GM18526 (cell line): ENCODE measurements around the gene IZUMO1.

Experiments
- POLR2A ChIP-seq: IDR thresholded peaks from 3 replicates; pipeline ENCODE4 v1.6.1; 2011; ENCODE audit not compliant: insufficient read length; ENCODE audit errors: extremely low read depth

The IZUMO1 gene

DNA sequence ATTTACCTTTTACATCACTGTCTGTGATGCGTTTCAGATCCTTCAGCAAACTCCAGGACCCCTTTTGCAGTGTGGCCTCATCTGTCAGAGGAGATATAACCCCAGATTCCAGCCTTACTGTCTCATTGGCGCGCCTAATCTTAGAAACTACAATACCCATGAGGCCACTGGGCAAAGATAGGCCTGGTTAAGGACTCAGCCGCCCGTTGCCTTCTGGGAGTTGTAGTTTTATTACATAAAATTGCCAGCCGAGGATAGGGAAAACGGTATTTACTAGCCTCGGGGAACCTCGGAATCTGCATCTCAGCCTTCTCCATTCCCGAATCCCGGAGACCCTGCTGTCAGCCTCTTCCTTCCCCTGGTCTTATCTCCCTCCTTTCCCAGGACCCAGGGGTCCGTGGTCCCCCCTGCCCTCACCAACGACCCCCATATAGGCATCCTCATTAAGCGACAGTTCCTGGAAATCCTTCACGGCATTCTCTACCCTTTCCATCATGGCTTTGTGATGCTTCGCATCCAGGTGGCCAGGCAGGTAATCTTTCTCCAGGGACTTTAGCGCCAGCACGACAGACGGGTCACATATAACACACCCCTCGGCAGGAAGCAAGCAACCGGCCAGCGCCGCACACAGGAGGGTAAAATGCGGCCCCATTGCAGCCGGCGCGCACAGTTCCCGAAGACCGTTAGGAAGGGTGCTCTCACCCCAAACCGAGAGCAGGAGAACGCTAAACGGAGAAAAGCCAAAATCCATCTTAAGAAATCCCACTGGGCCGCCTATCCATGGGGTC, 1.3 kb downstream of the IZUMO1 start:
- no peak for TF ChIP-seq POLR2A

DNA sequence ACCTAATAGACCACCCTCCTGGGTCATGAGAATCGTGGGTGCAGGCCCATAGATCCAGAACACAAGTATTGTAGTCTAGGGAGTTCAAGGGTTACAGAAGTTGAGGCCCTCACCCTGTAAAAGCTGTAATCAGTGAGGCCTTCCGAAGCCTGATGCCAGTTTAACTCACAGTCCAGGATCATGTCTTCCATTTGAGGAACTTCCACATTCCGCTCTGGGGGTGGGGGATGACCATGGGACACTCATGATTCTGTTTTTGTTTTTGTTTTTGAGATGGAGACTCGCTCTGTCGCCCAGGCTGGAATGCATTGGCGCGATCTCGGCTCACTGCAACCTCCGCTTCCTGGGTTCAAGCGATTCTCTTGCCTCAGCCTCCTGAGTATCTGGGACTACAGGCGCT, 4.6 kb downstream of the IZUMO1 start:
- TF ChIP-seq POLR2A, result no peak

DNA sequence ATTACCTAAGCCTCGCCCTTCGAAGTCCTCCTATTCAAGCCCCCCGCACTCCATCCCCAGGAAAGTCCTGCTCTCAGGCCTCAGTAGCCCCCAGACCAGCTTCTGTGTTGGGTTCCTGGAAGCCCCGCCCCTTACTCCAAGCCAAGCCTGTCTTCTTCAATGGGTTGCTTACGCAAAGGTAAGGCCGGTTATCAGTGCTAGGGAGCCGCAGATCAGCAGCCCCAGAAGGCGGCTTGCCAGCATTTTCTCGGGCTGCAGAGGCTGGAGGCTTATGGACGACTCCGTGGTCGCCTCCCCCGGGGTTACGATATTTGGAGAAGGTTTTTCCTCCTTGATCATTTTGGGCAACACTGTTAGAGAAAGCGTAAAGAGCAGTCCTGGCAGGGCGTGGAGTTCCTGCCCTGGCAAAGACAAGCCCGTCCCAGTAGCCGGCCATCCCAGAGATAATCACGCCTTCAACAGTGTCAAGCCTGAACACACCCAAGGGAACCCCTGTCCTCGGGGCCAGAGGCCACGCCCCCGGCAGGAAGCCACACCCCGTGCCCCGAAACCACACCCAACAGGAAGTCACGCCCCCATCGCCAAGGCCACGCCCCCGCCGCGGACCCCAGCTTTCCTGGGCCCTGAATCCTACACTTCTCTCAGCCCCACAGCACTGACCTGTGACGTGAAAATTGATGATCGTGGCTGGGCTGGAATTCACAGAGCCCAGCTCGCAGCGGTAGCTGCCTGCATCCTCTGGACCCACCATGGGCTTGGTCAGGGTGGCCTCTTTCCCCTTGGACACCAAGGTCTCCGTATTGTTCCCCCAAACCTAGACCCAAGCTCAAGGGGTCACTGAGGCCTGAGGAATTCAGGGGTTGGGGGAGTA, 5.3 kb downstream of the IZUMO1 start:
- no peak for TF ChIP-seq POLR2A

DNA sequence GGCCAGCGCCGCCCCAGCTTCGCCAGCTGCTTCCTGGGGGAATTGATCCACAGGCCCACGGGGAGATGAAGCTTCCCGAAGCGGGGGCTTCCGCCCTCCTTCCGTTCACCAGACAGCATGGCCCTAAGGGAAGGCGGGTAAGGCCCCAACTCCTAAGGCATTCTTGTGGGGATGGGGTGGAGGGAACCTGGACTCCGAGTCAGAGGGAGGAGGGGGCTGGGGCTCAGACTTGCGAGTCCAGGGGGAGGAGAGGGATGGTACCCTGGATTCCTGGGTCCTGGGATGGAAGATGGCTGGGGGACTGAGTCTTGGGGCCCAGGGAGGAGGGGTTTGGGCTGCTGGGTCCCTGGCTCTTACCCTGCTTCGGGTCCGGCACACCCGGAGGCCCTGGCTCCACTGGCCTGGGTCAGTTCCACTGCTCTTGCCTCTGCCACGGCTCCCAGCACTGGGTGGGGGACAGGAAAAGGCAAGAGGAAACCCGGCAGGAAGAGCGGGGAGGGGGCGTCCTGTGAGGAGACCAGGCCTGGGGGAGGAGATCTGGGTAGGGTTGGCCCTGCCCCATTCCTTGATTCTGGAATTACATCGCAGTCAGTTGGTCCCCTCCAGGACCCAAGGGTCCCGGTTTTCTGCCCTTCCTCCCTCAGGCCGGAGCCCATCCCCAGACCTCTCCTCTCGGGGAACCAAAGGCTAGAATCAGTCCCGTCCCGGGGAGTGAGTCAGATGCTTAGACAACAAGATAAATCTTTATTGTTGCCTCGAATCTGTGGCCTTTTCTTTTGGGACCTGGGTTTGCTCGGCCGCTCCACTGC, 6.3 kb downstream of the IZUMO1 start, which contains the start of gene RASIP1:
Gene RASIP1 (minus strand): TSS at position 447 of the 809 bp plus-strand sequence. CDS start 328 bp downstream, at position 119.
- no peak for TF ChIP-seq POLR2A

DNA sequence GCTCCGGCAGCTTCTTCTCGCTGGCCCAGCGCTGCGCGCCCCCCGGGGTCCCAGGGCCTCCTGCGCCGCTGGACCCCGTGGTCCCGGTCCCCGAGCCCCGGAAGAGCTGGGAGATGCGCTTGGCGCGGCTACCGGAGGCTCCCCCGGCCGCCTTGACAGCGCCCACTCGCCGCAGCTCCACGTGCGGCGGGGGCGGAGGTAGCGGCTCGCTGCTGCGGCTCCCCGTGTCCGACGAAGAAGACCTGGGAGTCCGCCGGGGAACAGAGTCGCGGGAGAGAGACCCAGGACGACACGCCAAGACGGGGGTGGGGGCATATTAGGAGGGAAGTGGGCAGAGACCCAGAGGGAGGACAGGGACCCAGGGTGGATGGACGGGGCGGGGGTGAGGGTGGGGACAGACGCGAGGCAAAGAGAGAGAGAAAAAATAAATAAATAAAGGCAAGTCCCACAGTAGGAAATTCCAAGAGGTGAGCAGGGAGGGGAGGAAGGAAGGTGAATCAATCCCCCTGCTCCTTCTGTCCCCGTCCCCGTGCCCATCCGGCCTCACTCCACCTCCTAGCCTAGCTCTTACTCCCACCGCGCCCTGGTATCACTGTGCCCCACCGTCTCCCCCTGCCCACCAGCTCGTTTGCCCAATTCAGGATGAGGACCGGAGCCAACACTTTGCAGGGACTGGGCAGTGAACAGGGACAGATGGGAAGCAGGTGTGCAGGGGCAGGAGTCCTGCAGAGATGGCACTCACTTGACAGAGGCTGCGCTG, 7.1 kb downstream of the IZUMO1 start:
- TF ChIP-seq POLR2A, result no peak

DNA sequence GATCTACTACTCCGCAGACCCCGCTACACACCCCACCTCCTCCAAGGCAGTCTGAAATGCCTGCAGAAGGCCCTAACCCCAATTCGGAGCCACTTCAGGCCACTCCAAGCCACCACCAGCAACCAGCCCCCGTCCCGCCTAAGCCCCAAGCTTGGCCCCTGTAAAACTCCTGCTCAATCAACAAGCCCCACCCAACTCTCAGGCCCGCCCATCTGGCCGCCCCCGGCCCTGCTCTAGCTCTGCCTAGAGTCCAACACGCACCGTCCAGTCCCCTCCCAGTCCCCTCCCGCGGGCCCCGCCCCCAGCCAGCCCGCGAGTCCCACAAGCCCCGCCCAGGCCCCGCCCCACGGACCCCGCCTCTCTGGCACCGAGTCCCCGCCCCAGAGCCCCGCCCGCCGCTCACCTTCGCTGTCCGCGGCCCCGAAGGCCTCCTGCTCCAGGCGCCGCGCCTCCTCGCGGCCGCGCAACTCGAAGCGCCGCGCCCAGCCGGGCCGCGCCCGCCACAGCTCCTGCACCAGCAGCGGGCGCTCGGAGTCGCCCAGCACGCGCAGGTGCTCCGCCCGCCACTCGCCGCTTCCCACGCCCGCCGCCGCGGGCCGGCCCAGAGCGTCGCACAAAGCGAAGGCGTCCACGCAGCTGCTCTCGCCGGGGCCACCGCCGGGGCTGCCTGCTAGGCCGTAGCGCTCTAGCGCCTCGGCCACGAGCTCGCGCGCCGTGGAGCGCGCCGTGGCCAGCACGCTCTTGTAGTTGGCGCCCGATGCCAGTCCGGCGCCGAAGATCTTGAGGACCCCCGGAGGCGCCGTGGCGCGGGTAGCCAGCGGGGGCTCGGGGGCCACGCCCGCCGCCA, 7.9 kb downstream of the IZUMO1 start:
- no peak for TF ChIP-seq POLR2A

DNA sequence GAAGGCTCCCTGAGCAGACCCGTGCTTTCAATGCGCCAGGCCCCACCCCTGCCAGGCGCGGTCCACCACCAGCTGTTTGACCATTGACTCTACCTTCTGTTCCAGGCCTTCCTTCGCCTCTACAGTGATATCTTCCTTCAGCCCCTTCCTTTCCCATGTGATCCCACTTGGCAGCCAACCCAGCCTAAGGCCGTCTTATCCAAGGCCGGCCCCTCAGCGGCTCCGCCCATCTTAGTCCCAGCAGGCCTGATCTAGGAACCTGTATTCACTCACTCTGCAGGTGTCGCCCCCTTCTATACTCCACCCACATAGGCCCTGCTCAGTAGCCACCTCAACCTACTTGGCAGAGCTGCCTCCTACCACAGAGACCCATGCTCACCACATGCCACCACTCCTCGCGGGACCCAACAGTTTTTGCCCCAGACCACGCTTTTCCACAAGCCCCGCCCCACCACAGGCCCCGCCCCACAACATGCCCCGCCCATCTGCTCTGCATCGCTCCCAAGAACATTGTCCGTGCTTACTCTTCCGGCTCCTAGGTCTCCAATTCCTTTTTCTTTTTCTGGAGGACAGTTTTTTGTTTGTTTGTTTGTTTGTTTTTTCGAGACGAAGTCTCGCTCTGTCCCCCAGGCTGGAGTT, 9.2 kb downstream of the IZUMO1 start:
- TF ChIP-seq POLR2A, result no peak

DNA sequence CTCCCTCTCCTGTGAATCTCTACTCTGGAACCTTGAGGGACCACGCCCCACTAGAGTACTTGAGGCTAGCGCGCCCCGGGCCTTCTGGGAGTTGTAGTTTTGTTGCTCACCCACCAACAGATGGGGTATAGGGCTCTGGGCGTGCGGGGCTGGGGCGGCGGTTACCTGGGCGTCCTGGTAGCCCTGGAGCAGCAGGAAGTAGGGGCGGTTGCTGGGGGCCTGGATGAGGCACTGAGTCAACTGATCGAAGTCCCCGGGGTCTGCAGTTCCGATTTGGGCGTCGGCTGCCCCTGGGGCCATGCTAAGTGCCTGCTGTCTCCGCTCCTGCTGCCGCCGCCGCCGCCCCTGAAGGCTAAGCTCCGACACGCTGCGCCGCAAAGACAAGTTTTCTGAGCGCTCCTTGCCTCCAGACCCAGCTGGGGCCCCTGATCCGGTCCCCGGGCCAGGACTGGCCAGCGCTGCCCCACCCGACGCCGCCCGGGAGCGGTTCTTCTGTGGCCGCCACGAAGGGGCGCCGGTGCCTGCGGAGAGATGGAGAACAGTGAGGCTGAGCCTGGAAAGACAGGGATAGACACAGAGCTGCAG, 11.6 kb downstream of the IZUMO1 start:
- no peak for TF ChIP-seq POLR2A

DNA sequence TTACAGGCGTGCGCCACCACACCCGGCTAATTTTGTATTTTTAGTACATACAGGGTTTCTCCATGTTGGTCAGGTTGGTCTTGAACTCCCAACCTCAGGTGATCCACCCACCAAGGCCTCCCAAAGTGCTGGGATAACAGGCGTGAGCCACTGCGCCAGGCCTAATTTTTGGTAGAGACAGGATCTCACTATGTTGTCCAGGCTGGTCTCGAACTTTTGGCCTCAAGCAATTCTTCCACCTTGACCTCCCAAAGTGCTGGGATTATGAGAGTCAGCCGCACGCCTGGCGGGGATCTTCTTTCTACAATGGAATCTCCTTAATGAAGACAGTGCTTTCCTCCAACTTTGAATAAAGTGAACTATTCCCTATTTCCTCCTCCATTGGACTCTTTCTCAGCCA, 12.1 kb downstream of the IZUMO1 start:
- no peak for TF ChIP-seq POLR2A

DNA sequence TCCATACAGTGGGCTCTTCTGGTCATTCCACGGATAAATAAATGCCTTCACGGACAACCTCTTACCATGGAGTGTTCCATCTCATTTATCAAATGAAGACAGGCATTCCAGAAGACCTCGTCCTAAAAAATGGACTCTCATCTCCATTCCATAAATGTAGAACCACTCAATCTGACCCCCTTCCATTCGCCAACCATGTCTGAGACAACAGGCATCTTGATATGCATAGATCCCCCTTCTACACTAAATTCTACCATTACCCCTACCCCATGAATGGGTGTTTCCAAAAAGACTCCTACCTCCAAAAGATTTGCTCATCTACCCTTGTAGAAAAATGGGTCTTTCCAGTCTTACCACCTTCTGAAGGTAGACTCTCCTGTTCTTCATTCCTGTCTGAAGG, 15.3 kb downstream of the IZUMO1 start:
- no peak for TF ChIP-seq POLR2A

DNA sequence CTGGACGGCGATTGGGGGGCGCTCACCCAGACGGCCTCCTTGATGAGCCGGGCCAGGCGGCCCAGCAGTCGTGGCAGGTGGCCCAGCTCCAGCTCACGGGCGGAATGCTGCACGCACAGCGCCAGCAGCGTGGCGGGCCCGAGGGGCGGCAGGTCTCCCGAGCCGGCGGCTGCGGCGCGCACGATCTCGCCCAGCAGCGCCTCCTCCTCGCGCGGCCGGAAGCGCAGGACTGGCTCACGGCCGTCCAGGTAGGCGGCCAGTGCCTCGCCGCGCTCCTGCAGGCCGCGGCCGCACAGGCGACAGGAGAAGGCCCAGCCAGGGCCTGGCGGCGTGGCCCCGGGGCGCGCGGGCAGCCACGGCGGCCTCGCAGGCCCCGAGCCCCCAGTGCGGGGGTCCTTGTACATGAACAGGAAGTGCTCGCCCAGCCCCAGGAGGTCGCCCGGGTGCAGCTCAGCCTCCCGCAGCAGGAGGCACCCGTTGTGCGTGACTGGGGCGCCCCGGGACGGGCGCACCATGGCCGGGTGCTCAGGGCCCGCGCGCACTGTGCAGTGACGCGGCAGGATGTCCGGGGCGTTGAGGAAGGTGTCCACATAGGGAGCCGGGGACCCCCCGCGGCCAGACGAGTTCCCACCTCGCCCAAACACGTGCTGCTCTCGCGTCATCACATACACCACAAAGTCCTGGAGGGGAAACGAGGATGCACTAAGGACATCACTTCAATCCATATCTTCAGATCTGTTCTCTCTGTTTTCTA, 17.6 kb downstream of the IZUMO1 start:
- no peak for TF ChIP-seq POLR2A

DNA sequence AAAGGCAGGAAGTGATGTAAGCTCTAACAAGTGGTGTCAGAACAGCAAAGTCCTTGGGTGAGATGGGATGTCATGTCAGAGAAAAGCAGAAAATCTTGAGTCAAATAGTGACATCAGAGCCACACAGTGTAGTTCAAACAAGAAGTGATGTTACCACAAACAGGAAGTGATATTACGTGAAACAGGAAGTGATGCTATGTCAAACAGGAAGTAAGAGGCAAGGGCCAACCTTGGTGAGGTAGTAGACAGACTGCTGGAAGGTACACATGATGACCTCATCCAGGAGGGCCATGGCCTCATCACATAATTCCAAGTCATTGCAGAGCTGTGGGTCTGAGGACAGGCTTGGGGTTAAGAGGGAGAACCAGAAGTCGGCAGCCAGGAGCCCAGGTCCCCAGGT, 20.2 kb downstream of the IZUMO1 start:
- no peak for TF ChIP-seq POLR2A
